ENCODE results near the gene FMN1.

FMN1 gene

GRCh38 chr15:33104212-33104611, 90.3 kb downstream of the FMN1 start:
- Mint-ChIP-seq H3K4me1 (peaks cover 40% of the 10 kb centered on the region), H3K9me3 (peaks cover 57% of the 10 kb centered on the region), H3K4me3 (no peak overlapping the region), H3K27ac (peak overlapping the region; percentile 34), H3K27me3 (ENCODE audit: low read depth, poor library complexity) (peaks cover 11% of the 10 kb centered on the region), H3K36me3 (ENCODE audit: low read depth) (peaks cover 55% of the 10 kb centered on the region)
- TF ChIP-seq, protein P1, sequence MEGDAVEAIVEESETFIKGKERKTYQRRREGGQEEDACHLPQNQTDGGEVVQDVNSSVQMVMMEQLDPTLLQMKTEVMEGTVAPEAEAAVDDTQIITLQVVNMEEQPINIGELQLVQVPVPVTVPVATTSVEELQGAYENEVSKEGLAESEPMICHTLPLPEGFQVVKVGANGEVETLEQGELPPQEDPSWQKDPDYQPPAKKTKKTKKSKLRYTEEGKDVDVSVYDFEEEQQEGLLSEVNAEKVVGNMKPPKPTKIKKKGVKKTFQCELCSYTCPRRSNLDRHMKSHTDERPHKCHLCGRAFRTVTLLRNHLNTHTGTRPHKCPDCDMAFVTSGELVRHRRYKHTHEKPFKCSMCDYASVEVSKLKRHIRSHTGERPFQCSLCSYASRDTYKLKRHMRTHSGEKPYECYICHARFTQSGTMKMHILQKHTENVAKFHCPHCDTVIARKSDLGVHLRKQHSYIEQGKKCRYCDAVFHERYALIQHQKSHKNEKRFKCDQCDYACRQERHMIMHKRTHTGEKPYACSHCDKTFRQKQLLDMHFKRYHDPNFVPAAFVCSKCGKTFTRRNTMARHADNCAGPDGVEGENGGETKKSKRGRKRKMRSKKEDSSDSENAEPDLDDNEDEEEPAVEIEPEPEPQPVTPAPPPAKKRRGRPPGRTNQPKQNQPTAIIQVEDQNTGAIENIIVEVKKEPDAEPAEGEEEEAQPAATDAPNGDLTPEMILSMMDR (IDR thresholded peaks at IDR 0.05): no peak
- no peak for DNase-seq

GRCh38 chr15:33101036-33101435, 93.5 kb downstream of the FMN1 start:
- TF ChIP-seq, protein P1 (IDR thresholded peaks at IDR 0.05): no peak
- Mint-ChIP-seq H3K4me3 (no peak overlapping the region), H3K36me3 (ENCODE audit: low read depth) (peaks cover 65% of the 10 kb centered on the region), H3K4me1 (peaks cover 17% of the 10 kb centered on the region), H3K27me3 (ENCODE audit: low read depth, poor library complexity) (peaks cover 9% of the 10 kb centered on the region), H3K27ac (no peak overlapping the region), H3K9me3 (peaks cover 59% of the 10 kb centered on the region)
- DNase-seq: no peak

- DNase-seq: no peak
These were observed 94.2 kb downstream of the FMN1 start for GRCh38 chr15:33100314-33100713.

GRCh38 chr15:33099739-33100138, 94.8 kb downstream of the FMN1 start:
- Mint-ChIP-seq H3K36me3 (ENCODE audit: low read depth) (peaks cover 54% of the 10 kb centered on the region), H3K4me1 (peaks cover 12% of the 10 kb centered on the region), H3K9me3 (peaks cover 47% of the 10 kb centered on the region), H3K27me3 (ENCODE audit: low read depth, poor library complexity) (peaks cover 4% of the 10 kb centered on the region), H3K27ac (no peak overlapping the region), H3K4me3 (no peak overlapping the region)
- no peak for DNase-seq
- TF ChIP-seq, protein P1 (IDR thresholded peaks at IDR 0.05): no peak

More at GRCh38 chr15:33100314-33100713, 94.2 kb downstream of the FMN1 start:
- peaks cover 59% of the 10 kb centered on the region for H3K36me3 Mint-ChIP-seq (ENCODE audit: low read depth)
- H3K9me3 Mint-ChIP-seq: peaks cover 52% of the 10 kb centered on the region
- H3K27ac Mint-ChIP-seq: no peak overlapping the region
- peaks cover 7% of the 10 kb centered on the region for H3K27me3 Mint-ChIP-seq (ENCODE audit: low read depth, poor library complexity)
- peaks cover 17% of the 10 kb centered on the region for H3K4me1 Mint-ChIP-seq
- H3K4me3 Mint-ChIP-seq: no peak overlapping the region
- TF ChIP-seq, protein P1 (IDR thresholded peaks at IDR 0.05): no peak

DNA sequence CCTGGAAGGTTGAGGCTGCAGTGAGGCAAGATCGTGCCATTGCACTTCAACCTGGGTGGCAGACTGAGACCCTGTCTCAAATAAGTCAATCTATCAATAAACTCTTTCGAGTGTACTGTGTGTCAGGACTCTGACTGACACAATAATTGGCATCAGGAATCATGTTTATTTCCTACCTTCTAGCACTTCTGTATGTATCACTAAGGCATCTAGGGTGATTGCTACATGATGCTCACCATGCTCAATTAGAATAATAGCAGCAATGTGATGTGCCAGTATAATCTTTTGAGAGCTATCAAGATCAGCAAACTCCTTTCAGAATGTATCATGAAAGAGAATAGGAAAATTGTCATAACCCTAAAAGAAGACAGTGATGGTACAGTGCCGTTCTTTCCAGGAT, 95.3 kb downstream of the FMN1 start:
- peaks cover 47% of the 10 kb centered on the region for H3K9me3 Mint-ChIP-seq
- H3K4me3 Mint-ChIP-seq: no peak overlapping the region
- H3K27me3 Mint-ChIP-seq (ENCODE audit: low read depth, poor library complexity): peaks cover 1% of the 10 kb centered on the region
- H3K4me1 Mint-ChIP-seq: peaks cover 9% of the 10 kb centered on the region
- DNase-seq: no peak
- no peak overlapping the region for H3K27ac Mint-ChIP-seq
- TF ChIP-seq, protein P1 (IDR thresholded peaks at IDR 0.05): no peak
- peaks cover 51% of the 10 kb centered on the region for H3K36me3 Mint-ChIP-seq (ENCODE audit: low read depth)

Measured in nephron progenitor cell (in vitro differentiated cells).